GM21529 (cell line): ENCODE data around the gene CAMK1D.
"Not testable (repeated sequence)": the region's sequence is repeated elsewhere in the genome, so short reads cannot be mapped to it uniquely, and the experiment has no call there.

Experiments used
- ATAC-seq: cut with Tn5 transposase; IDR thresholded peaks from one replicate; pipeline ENCODE4 v1.9.1; 2021; ENCODE audit not compliant: unreplicated experiment

The CAMK1D gene

GRCh38 chr10:12806228-12807095, 457.1 kb downstream of the CAMK1D start:
- no peak for ATAC-seq

- no peak for ATAC-seq
These were observed 457.9 kb downstream of the CAMK1D start for GRCh38 chr10:12807096-12807755.

GRCh38 chr10:12808014-12808613, 458.8 kb downstream of the CAMK1D start:
- no peak for ATAC-seq

GRCh38 chr10:12810046-12810445, 460.7 kb downstream of the CAMK1D start:
- not testable (repeated sequence) for ATAC-seq

GRCh38 chr10:12811826-12812225, 462.5 kb downstream of the CAMK1D start:
- ATAC-seq, result no peak

GRCh38 chr10:12812571-12812970, 463.2 kb downstream of the CAMK1D start:
- no peak for ATAC-seq

GRCh38 chr10:12814166-12814565, 464.8 kb downstream of the CAMK1D start:
- ATAC-seq, result no peak

- ATAC-seq, result no peak
These were observed 469.7 kb downstream of the CAMK1D start for GRCh38 chr10:12819071-12819470.

- no peak for ATAC-seq
These were observed 470.3 kb downstream of the CAMK1D start for GRCh38 chr10:12819656-12820055.

GRCh38 chr10:12822126-12822892, 473.0 kb downstream of the CAMK1D start:
- no peak for ATAC-seq

- ATAC-seq, result no peak
These were observed 473.5 kb downstream of the CAMK1D start for GRCh38 chr10:12822893-12823170.

- ATAC-seq, result no peak
These were observed 474.0 kb downstream of the CAMK1D start for GRCh38 chr10:12823328-12823727.

GRCh38 chr10:12825260-12825849, 476.0 kb downstream of the CAMK1D start:
- ATAC-seq, result no peak

GRCh38 chr10:12826800-12827372, 477.5 kb downstream of the CAMK1D start:
- no peak for ATAC-seq

GRCh38 chr10:12828736-12829135, 479.4 kb downstream of the CAMK1D start:
- no peak for ATAC-seq

GRCh38 chr10:12829831-12830390, 480.6 kb downstream of the CAMK1D start:
- ATAC-seq, result no peak

- ATAC-seq, result no peak
These were observed 482.7 kb downstream of the CAMK1D start for GRCh38 chr10:12832096-12832495.

- ATAC-seq, result no peak
These were observed 484.1 kb downstream of the CAMK1D start for GRCh38 chr10:12833451-12833850.

GRCh38 chr10:12834116-12834665, 484.8 kb downstream of the CAMK1D start:
- no peak for ATAC-seq

- no peak for ATAC-seq
These were observed 485.4 kb downstream of the CAMK1D start for GRCh38 chr10:12834721-12835120.
